Inferior parietal cortex (tissue), 1 donor: Measurements from ENCODE around the gene GPR34.
"Not testable (repeated sequence)": the region's sequence is repeated elsewhere in the genome, so short reads cannot be mapped to it uniquely, and the experiment has no call there.

Experiments
- DNase-seq: peaks from one replicate; pipeline ENCODE4 v3.0.0-alpha.2; 2016; ENCODE audit errors: extremely low spot score

GPR34 gene

DNA sequence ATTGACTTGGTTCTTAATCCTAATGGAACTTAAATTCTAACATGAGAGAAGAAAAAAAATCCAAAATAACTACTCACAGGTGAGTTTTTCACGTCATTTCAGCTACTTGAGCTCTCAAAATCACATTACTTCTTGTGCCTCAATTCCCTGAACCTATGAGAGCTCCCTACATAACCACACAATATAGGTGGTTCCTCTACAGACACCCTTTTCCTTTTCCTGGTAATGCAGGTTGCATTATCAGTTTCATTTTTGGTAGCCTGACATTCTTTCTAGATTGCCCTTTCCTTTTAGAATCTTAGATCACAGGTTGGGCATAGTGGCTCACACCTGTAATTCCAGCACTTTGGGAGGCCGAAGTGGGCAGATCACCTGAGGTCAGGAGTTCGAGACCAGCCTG lies 4.3 kb downstream of the GPR34 start:
- no peak for DNase-seq

DNA sequence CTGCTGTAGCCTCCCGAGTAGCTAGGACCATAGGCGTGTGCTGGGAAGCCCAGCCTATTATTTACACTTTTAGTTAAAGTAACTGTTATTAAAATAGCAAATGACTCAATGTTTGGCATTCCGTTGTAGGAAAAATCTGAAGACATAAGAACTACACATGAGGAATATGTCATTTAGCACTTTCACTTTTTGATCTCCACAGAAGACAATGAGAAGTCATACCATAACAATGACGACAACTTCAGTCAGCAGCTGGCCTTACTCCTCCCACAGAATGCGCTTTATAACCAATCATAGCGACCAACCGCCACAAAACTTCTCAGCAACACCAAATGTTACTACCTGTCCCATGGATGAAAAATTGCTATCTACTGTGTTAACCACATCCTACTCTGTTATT lies 6.7 kb downstream of the GPR34 start:
- DNase-seq = no peak

DNA sequence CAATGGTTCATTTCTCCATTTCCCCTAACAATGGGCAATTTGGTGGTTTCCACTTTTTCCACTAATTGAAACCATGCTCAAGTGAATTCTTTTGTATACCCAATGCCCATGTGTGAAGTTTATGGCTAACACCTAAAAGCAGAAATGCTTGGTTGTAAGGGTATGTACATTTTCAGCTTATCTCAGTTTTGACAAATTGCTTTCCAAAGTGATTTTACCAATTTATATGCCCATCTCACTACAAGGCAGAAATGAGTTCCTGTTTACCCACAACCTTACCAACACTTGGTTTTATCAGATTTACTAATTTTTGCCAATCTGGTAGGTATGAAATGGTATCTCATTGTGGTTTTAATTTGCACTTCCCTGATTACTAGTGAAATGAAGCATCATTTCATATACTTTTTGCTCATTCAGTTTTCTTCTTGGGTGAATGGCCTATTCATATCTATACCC lies 14.8 kb downstream of the GPR34 start:
- no peak for DNase-seq

DNA sequence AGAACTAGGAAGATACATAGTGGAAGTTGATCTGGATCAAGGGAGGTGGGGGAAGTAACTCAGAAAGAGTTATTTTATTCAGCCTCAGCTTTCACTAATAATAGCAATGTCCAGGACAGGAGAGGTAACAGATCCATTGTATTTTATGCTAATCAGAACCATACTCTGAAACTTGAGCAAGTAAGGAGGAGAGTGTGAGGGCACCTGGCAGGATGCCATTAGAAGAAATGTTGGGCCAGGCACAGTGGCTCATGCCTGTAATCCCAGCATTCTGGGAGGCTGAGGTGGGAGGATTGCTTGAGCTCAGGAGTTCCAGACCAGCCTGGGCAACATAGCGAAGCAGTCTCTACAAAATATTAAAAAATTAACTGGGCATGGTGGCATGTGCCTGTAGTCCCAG lies 16.3 kb downstream of the GPR34 start:
- DNase-seq = no peak

DNA sequence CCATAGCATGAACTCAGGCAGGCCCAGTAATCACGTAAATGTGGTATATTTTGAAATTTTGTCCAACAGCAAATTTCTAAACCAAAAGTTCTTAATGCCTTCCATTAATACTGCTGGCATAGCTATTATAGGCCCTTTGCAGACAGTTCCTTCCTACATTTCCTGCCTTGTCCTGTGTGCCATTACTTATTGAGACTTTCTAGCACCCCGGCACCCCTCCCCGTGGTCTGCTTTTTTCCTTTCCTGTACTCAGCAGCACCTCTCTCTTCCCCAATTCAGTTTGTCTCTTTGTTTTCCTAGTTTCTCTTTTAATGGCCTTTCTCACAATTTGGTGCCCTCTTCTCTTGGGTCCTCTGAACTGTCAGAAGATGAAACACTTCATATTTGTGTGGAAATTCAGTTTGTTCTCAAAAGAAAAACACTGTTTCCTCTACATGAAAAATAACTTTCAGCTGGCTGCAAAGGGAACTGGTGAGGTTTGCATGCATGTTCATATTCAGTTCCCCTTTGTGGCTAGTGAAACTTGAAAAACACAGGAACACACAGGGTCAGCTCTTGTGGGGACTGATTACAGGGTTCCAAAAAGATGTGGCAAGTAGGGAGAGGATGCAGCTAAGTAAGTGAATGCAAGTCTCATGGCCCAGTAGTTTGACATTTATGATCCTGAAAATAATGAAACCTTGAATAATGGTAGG lies 17.1 kb downstream of the GPR34 start:
- DNase-seq = no peak

DNA sequence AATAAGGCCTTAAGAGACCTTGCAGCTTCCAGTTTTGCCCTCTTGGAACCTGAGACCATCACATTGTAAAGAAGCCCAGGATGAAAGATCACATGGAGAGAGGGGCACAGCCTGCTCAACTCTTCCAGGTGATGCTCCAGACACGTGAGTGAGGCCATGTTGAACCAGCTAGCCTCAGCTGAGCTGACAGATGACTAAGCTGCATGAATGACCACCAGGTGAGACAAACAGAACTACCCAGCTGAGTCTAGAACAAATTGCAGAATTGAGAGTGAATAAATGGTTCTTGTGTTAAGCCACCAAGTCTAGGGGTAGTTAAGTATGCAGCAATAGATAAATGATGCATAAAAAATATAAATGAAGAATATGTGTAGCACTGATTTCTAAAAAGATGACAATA lies 18.4 kb downstream of the GPR34 start:
- DNase-seq = no peak

DNA sequence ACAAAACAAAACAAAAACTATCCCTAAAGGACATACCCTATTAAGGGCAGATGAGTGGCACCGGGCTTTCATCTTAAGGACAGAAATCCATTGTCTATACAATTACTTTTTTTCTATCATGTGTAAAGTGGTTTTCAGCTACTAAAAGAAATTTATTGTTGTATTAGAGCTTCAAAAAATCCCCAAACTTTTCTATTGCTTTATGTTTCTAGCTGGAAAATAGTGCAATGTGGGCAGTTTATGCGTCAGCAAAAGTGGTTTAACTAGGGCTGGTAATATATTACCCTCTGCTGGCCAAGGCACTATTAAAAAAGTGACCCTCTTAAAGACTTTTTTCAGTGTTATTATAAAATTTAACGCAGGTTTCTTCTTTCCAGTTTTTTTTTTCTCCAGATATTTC lies 19.7 kb downstream of the GPR34 start:
- no peak for DNase-seq

DNA sequence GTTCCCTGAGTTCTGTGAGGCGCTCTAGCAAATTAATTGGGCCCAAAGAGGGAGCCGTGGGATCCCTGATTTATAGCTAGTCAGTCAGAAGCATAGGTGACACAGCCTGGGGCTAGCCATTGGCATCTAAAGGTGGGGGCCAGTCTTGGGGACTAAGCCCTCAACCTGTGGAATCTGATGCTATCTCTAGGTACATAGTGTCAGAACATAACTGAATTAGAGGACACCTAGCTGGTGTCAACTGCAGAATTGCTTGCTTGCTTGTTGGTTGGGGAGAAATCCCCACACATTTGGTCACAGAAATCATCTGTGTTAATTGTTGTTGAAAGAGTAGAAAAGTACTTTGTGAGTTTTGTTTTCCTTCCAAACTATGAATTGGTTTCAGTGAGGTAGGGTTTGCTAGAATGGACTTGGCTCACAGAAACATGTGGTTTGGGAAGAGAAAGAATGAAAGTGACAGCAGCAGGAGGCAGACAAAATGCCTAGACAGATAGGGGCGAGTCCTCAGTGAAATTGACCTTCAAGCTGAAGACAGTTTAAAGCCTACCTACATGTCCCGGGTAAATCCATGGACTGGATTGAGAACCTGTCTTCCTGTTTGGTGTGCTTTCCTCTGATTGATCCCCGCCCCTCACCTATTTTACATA lies 22.4 kb downstream of the GPR34 start:
- DNase-seq = no peak

DNA sequence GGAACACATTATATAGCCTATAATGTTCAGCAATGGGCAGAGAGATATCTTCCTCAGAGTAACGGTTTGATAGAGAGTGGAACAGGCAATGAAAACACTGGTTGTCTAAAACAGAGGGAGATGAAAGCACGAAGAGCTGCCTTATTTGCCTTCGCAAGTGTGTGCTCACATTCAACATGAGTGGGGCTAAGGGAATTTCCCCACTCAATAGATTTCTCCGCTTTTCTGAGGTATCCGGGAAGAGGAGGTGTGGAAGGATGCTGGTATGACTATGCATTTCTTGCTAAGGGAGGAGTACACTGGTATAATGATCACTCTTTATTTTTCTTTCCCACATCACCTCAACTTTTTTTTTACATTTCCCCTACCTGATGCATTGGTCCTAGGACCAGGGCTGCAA lies 27.4 kb downstream of the GPR34 start:
- DNase-seq = no peak

DNA sequence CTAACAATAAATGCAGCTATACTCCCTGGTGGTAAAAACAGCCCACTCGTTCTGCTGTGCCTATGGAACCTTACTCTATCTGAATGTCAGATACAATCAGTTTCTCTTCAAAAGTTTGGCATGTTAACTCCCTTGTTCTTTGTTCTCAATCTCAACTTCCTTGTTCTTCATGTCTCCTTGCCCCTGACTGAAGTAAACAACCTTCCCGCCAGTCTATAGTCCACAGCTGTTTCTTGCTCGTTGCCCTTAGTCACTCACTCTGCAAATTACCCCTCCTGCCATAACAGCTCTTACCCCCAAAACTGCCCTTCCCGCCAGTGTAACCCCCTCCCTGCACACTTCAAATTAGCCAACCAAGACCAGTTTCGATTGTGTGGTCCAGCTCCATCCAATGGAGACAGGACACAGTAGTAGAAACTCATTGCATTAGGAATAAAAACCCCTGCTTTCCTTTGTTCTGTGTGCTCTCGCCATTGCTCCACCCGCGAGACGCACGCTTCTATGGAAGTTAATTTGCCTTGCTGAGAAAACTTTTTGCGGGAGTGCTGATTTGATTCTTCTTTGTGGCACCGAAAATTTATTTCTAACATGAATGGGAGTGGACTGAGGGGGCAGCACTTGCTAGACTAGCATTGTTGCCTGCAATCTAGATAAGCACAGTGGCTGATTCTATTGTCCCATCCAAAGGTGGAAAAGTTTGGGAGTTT lies 28.1 kb downstream of the GPR34 start:
- no peak for DNase-seq

DNA sequence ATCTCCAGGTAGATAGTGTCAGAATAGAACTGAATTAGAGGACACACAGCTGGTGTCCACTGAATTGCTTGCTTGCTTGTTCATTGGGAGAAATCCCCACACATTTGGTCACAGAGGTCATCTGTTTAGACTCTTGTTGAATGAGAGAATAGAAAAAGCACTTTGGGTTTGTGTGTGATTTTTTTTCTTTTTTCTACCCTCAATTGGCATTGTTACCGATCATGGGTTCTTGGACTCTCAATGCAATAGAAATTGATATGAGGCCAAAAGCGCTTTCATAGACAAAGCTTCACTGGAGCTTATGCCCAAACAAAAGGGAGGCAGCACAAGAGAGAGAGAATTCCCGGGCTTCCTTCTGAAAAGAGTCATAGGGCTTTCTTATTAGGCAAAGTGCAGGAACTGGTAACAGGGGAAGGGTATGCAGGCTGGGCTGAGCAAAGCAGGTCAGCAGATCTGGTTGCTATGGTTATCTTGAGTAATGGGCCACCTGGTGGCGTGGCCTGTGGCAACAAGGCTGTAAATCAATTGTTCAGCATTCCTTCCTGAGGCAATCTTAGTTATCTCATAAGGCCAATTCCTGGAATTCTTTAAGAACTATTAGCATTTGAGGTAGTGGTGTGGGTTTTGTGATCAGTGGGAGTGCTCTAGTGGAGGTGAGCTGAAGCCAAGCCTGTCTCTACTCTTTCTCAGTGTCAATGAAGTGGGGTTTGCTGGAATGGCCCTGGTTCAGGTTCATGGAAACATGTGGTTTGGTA lies 29.9 kb downstream of the GPR34 start:
- DNase-seq = peak; percentile 40

DNA sequence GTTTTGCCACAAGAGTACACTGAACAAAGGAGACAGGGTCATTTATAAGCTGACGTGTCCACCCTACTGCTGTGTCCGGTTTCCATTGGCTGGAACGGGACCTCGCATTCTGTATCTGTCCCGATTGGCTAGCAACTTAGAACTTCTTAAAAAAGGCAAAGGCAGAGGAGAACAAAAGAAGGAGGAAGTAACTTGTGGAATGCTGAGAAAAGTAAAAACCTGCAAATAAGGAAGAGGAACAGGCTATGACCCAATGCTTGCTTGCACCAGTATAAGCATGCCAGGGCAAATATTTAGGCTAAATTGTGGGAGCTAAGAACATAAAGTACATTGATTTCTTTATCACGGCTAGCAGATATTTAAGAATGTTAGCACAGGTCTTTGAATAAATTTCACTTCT lies 30.8 kb downstream of the GPR34 start:
- not testable (repeated sequence) for DNase-seq

DNA sequence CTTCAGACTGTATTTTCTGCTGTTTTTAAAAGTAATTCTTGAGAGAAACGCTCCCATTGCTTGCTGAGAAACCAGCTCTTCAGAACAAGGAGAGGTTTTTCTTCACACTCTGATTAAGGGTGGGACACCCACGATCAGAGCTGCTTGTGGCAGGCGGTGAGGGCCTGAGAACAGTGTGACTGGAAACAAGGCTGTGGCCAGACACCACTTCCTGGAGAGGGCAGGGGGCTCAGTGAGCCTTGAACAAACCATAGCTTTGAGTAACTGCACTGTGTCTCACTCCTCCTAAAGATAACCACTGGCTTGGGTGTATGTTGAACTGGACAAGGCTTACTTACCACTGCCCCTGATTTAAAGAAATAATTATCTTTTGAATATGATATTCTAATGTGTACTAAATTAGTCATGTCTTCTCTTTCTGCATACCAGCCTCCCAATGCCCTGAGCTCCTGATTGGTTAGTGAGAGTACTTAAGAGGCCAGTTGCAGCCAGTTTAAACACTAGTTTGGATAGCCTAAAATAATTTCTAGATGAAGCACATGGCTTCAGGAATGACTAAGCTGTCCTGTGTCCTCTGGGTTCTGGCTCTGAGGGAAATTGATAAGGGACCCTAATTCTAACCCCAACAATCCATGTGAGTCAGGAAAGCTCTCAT lies 31.5 kb downstream of the GPR34 start:
- no peak for DNase-seq

DNA sequence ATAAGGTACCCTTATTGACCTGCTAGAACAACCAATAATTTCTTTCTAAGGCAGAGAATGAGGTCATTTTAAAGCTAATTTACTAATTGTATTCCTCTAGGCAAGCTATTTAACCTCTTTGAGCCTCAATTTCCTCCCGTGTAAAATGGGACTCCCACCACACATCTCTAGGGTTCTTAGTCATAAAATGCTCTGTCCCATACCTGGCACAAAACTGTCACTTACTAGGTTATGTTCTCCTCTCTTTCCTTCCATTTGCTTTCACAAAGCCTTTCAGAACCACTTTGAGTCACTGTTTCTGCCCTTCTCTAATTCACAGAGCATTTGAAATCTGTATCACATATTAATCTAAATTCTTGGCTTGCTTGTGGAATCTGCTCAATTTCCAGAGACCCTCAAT lies 32.8 kb downstream of the GPR34 start:
- DNase-seq = no peak

DNA sequence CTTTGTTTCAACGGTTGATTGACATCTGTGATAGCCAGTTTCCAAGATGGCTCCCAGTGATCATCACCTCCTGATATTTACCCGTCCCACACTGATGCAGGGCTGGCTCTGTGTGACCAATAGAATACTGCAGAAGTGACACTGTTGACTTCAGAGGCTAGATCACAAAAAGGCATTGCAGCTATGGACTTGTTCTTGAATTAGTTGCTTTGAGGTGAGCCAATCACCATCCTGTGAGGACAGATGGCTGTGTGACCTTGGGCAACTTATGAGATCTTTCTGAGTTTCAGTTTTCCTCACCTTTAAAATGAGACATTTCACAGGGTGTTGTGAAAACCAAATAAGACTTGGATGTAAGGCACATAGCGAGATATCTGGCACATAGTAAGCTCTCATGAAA lies 33.4 kb downstream of the GPR34 start:
- DNase-seq = no peak

DNA sequence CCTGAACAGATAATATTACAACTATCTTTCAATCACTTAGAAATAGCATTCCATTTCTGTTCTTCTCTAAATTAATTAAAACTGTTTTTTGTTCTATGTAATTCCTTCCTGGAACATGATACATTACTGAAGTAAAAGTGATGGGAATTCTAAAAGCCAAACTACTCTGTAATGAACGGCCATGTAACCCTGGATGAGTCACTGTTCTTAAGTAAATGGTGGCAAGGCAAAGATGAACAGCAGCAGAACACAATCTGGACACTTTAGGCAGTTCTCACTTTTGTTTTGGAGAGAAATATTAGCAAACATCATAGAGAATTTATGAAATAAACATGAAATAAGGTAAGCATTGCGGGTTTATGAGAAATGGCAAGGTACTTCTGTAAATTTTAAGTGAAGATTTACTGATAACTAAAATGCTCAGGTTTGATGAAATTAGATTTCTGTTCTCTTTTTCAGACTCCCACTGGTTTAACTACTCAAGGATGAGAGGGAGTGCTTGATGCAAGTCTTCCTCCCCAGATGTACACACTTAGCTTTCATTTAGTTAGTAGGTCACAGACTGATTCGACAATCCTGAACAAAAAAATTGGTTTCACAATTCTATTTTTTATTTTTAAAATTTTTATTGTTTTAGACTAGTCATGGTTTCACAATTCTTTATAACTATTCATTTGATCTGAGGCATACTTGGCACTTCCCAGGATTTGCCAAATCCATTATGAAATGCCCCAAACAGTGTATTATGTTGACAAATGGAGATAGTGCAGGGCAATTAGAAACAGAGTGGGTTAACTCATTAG lies 34.2 kb downstream of the GPR34 start:
- no peak for DNase-seq

DNA sequence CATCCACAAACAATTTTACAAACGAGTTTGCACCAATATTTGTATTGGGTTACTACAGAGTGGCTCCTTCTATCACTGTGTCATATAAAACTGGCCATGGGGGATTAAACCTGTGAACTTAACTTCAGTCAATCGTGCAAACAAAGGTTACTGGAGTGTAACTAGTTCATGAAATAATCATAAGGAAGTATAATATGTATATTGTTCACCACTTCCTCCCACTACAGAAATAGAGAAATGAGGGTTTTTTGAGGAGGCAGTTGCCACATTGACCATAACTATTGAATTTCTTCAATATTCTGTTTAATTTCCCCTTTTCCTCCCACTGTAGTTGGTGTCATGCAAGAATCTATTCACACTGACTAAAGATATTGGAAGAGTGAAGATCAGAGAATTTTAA lies 35.1 kb downstream of the GPR34 start, which contains the start of gene GPR82:
Gene GPR82, plus strand, starts transcription at position 356 of the 400 bp plus-strand sequence. CDS start 2,846 bp downstream, outside the sequence.
- DNase-seq = no peak

DNA sequence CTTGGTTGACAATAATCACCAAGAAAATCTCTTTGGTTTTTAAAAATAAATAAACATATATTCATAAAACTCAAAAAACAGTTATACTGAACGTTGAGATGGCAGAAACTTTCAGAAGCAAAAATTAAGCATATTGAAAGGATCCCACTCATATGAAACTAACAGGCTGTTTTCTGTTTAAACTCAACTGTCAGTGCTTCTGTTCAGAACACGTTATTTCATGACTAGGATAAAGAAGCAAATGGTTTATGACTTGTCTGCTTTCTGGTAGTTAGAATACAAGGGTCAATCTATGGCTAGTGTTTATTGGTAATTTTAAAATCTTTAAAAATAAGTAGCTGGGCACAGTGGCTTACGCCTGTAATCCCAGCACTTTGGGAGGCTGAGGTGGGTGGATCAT lies 39.4 kb downstream of the GPR34 start:
- DNase-seq = no peak

DNA sequence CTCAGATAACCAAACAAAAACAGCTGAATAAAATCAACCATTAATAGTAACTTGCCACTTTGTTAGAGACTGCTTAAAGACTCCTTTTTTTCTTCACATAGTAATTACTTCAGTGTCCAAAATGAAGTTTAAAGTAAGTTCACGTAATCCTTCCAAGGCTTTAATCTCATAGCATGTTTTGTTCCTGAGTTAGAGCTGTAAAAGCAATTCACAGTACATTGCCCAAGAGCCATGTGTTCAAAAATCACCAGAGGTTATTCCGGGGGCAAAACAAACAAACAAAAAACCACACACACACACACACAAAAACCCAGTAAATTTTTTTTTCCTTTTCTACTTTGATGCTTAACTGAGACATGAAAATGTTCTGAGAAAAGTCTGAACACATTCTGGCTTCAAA lies 41.3 kb downstream of the GPR34 start:
- DNase-seq = no peak

DNA sequence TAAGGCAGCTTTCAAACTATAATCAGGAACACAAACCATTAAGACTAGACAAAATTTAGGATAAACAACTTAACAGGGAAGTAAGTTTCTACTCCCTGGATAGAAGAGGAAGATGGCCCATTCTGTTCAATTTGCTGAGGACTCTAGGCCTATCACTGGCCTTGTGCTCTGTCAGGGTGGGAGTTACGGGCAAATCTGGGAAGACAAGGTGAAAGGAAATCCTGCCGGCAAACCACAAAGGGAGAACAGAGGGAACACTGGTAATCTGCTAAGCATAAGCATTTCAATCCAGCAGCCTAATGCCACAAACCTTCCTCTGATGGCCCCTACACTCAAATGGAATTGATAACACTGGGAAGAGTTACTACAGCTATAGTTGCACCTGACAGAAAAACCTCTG lies 43.5 kb downstream of the GPR34 start:
- DNase-seq = no peak

DNA sequence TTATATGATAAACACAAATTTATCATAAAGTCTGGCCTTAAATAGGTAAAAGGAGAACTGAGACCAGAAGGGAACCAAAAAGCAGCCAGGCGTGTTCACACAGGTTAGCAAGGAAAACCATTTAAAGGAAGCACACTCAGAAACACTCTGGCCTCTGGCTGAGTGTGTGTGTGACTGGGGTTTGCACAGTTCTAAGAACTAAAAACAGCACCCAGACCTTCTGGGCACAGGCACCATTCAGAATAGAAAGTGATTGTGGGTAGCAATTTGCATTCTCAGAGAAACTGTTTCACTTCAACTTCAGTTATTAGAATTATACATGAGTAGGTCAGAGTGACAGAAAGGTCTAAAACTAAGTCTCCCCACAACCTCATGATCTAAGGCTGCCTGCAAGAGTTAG lies 45.2 kb downstream of the GPR34 start:
- DNase-seq = peak; percentile 9
